NCI-H460 (cell line): ENCODE results near the gene TENM4. TPM values are rescaled to one million over a fixed set of nuclear protein-coding genes. Genes with fewer than 3 reads are reported as not detected.

ENCODE experiments used
- DNase-seq: peaks from one replicate; pipeline ENCODE4 v3.0.0-alpha.2; 2016; ENCODE audit warnings: low read depth; ENCODE audit errors: extremely low read depth
- total RNA-seq: library from RNA; depleted of rRNA; stranded (reverse); fragments of >200 nt; shearing (Covaris generic); gene quantifications from 2 replicates; pipeline ENCODE4 v1.2.3, GENCODE V29; 2014

Gene TENM4
- total RNA-seq, 1 experiment from 2014 or later = not detected

- DNase-seq = no peak
Measured at GRCh38 chr11:78929207-78929905, 511.5 kb downstream of the TENM4 start.

GRCh38 chr11:78927511-78927910 lies 513.3 kb downstream of the TENM4 start:
- DNase-seq = no peak

GRCh38 chr11:78926633-78927338 lies 514.0 kb downstream of the TENM4 start:
- no peak for DNase-seq

- no peak for DNase-seq
Measured at GRCh38 chr11:78925387-78925786, 515.4 kb downstream of the TENM4 start.

- DNase-seq = no peak
Measured at GRCh38 chr11:78922859-78923625, 517.8 kb downstream of the TENM4 start.

GRCh38 chr11:78921509-78921908 lies 519.3 kb downstream of the TENM4 start:
- DNase-seq = no peak

GRCh38 chr11:78920329-78920728 lies 520.5 kb downstream of the TENM4 start:
- DNase-seq = no peak

GRCh38 chr11:78916759-78917158 lies 524.1 kb downstream of the TENM4 start:
- DNase-seq = no peak

- DNase-seq = no peak
Measured at GRCh38 chr11:78914503-78914902, 526.3 kb downstream of the TENM4 start.

- no peak for DNase-seq
Measured at GRCh38 chr11:78912778-78913177, 528.1 kb downstream of the TENM4 start.

GRCh38 chr11:78910322-78910721 lies 530.5 kb downstream of the TENM4 start:
- no peak for DNase-seq

- no peak for DNase-seq
Measured at GRCh38 chr11:78909386-78909785, 531.4 kb downstream of the TENM4 start.

- DNase-seq = no peak
Measured at GRCh38 chr11:78907636-78908035, 533.2 kb downstream of the TENM4 start.

GRCh38 chr11:78906566-78906965 lies 534.3 kb downstream of the TENM4 start:
- no peak for DNase-seq

- no peak for DNase-seq
Measured at GRCh38 chr11:78905756-78906155, 535.1 kb downstream of the TENM4 start.

GRCh38 chr11:78902771-78903507 lies 537.9 kb downstream of the TENM4 start:
- no peak for DNase-seq

- DNase-seq = no peak
Measured at GRCh38 chr11:78901831-78902230, 539.0 kb downstream of the TENM4 start.

GRCh38 chr11:78898266-78898775 lies 542.5 kb downstream of the TENM4 start:
- DNase-seq = no peak

- no peak for DNase-seq
Measured at GRCh38 chr11:78893996-78894395, 546.8 kb downstream of the TENM4 start.

- no peak for DNase-seq
Measured at GRCh38 chr11:78889698-78890097, 551.1 kb downstream of the TENM4 start.

- no peak for DNase-seq
Measured at GRCh38 chr11:78886616-78887015, 554.2 kb downstream of the TENM4 start.
